ENCODE results near the gene IFI27L1.

Gene IFI27L1

GRCh38 chr14:94116701-94117100 is 35.6 kb downstream of the IFI27L1 start:
- no peak for TF ChIP-seq CTCF (IDR thresholded peaks at IDR 0.05)
- Histone ChIP-seq H3K36me3 (no peaks in the 10 kb centered on the region), H3K9me3 (peaks cover 0 to 20% (median 17%) of the 10 kb centered on the region in 3 donors), H3K4me3 (no peak overlapping the region), H3K4me1 (peaks cover 0 to 12% (median 2%) of the 10 kb centered on the region in 4 donors), H3K27ac (no peak overlapping the region), H3K27me3 (peaks cover 0 to 17% of the 10 kb centered on the region in 2 donors)
- peak in 1 of 2 donors; percentile 40 for DNase-seq
- intact Hi-C loops (cut with DNase I; ENCODE audit: low total_unique reads) = no loop called here

GRCh38 chr14:94117856-94118255 is 36.7 kb downstream of the IFI27L1 start:
- H3K27ac ChIP-seq = no peak overlapping the region
- TF ChIP-seq CTCF (IDR thresholded peaks at IDR 0.05) = no peak
- DNase-seq = peak in 1 of 2 donors; percentile 38
- intact Hi-C loops (cut with DNase I; ENCODE audit: low total_unique reads) = no loop called here
- peaks cover 0 to 9% (median 2%) of the 10 kb centered on the region in 4 donors for H3K4me1 ChIP-seq
- peaks cover 0 to 15% of the 10 kb centered on the region in 2 donors for H3K27me3 ChIP-seq
- no peaks in the 10 kb centered on the region for H3K36me3 ChIP-seq
- H3K4me3 ChIP-seq = no peak overlapping the region
- H3K9me3 ChIP-seq = peaks cover 0 to 20% (median 17%) of the 10 kb centered on the region in 3 donors

GRCh38 chr14:94119071-94119470 is 38.0 kb downstream of the IFI27L1 start:
- Histone ChIP-seq H3K9me3 (peaks cover 0 to 20% (median 17%) of the 10 kb centered on the region in 3 donors), H3K27me3 (peaks cover 0 to 15% of the 10 kb centered on the region in 2 donors), H3K36me3 (no peaks in the 10 kb centered on the region), H3K4me3 (no peak overlapping the region), H3K4me1 (peaks cover 0 to 9% (median 2%) of the 10 kb centered on the region in 4 donors), H3K27ac (no peak overlapping the region)
- no peak for TF ChIP-seq CTCF (IDR thresholded peaks at IDR 0.05)
- DNase-seq = no peak
- intact Hi-C loops (cut with DNase I; ENCODE audit: low total_unique reads) = no loop called here

- Histone ChIP-seq H3K9me3 (peaks cover 0 to 20% (median 17%) of the 10 kb centered on the region in 3 donors), H3K27me3 (peaks cover 0 to 10% of the 10 kb centered on the region in 2 donors), H3K27ac (peak overlapping the region in 1 of 2 donors; percentile 24), H3K4me3 (no peak overlapping the region), H3K36me3 (no peaks in the 10 kb centered on the region), H3K4me1 (peaks cover 0 to 6% (median 2%) of the 10 kb centered on the region in 4 donors)
- DNase-seq = peak in 1 of 2 donors; percentile 55
- intact Hi-C loops (cut with DNase I; ENCODE audit: low total_unique reads) = no loop called here
- no peak for TF ChIP-seq CTCF (IDR thresholded peaks at IDR 0.05)
These were observed 39.7 kb downstream of the IFI27L1 start for GRCh38 chr14:94120667-94121340.

- Histone ChIP-seq H3K4me1 (peaks cover 0 to 6% (median 2%) of the 10 kb centered on the region in 4 donors), H3K36me3 (peaks cover 0 to under 1% (median 0%) of the 10 kb centered on the region in 3 donors), H3K27ac (peak overlapping the region in 1 of 2 donors; percentile 24), H3K4me3 (no peak overlapping the region), H3K27me3 (peaks cover 0 to 3% of the 10 kb centered on the region in 2 donors), H3K9me3 (peaks cover 0 to 20% (median 17%) of the 10 kb centered on the region in 3 donors)
- DNase-seq = peak in 1 of 2 donors; percentile 32
- no peak for TF ChIP-seq CTCF (IDR thresholded peaks at IDR 0.05)
- intact Hi-C loops (cut with DNase I; ENCODE audit: low total_unique reads) = no loop called here
These were observed 40.4 kb downstream of the IFI27L1 start for GRCh38 chr14:94121485-94121884.

All from tibial artery (tissue), 4 donors.